SH-SY5Y (cell line): ENCODE results near the gene MRPL3.

Experiments
- GATA2 ChIP-seq: IDR thresholded peaks from 2 replicates; pipeline ENCODE4 v1.6.1; 2011; ENCODE audit warnings: mild to moderate bottlenecking, low read depth, low read length
- GATA3 ChIP-seq: IDR thresholded peaks from 2 replicates; pipeline ENCODE4 v1.6.1; 2011; ENCODE audit warnings: low read depth, mild to moderate bottlenecking, low read length, moderate library complexity

MRPL3 gene

GRCh38 chr3:131502530-131503319 is at the start of gene MRPL3:
Gene MRPL3, minus strand, starts transcription at chr3:131502971. Its CDS starts 150 bp downstream, at chr3:131502821.
- no peak for TF ChIP-seq GATA2
- TF ChIP-seq GATA3, result no peak

- TF ChIP-seq GATA2, result no peak
- no peak for TF ChIP-seq GATA3
Observed at GRCh38 chr3:131551761-131552160, 49.0 kb upstream of the MRPL3 start.

- TF ChIP-seq GATA3 (peak; percentile 95), GATA2 (peak; percentile 95)
Observed at GRCh38 chr3:131550562-131551465, 48.0 kb upstream of the MRPL3 start.

GRCh38 chr3:131549340-131549739 is 46.6 kb upstream of the MRPL3 start:
- TF ChIP-seq GATA2, result no peak
- TF ChIP-seq GATA3, result no peak

- TF ChIP-seq GATA2, result no peak
- TF ChIP-seq GATA3, result no peak
Observed at GRCh38 chr3:131547585-131547984, 44.8 kb upstream of the MRPL3 start.

- no peak for TF ChIP-seq GATA2
- TF ChIP-seq GATA3, result no peak
Observed at GRCh38 chr3:131546441-131546840, 43.7 kb upstream of the MRPL3 start.

GRCh38 chr3:131544557-131544956 is 41.8 kb upstream of the MRPL3 start:
- TF ChIP-seq GATA2 (no peak), GATA3 (no peak)

GRCh38 chr3:131543714-131544113 is 40.9 kb upstream of the MRPL3 start:
- no peak for TF ChIP-seq GATA2
- no peak for TF ChIP-seq GATA3

- no peak for TF ChIP-seq GATA2
- TF ChIP-seq GATA3, result no peak
Observed at GRCh38 chr3:131541288-131541687, 38.5 kb upstream of the MRPL3 start.

GRCh38 chr3:131540821-131541220 is 38.0 kb upstream of the MRPL3 start:
- no peak for TF ChIP-seq GATA3
- no peak for TF ChIP-seq GATA2

GRCh38 chr3:131540143-131540542 is 37.4 kb upstream of the MRPL3 start:
- TF ChIP-seq GATA2 (no peak), GATA3 (no peak)

GRCh38 chr3:131538968-131539367 is 36.2 kb upstream of the MRPL3 start:
- no peak; the same call in 1 of the 2 replicates for TF ChIP-seq GATA3
- peak; percentile 74 for TF ChIP-seq GATA2

GRCh38 chr3:131537531-131537930 is 34.8 kb upstream of the MRPL3 start:
- no peak for TF ChIP-seq GATA3
- no peak for TF ChIP-seq GATA2

GRCh38 chr3:131535596-131535995 is 32.8 kb upstream of the MRPL3 start:
- no peak for TF ChIP-seq GATA2
- TF ChIP-seq GATA3, result no peak
